ENCODE results near the gene AKR7A2. TPM values are rescaled to one million over a fixed set of nuclear protein-coding genes. Genes with fewer than 3 reads are reported as not detected.

AKR7A2 gene
- total RNA-seq, 1 experiment from 2014 or later = 110 TPM

- DNase-seq (ENCODE audit: low read depth) = no peak
These were observed 31.8 kb upstream of the AKR7A2 start for GRCh38 chr1:19343617-19344350.

- DNase-seq (ENCODE audit: low read depth) = no peak
These were observed 31.1 kb upstream of the AKR7A2 start for GRCh38 chr1:19342894-19343616.

- no peak for DNase-seq (ENCODE audit: low read depth)
These were observed 30.3 kb upstream of the AKR7A2 start for GRCh38 chr1:19342062-19342750.

- DNase-seq (ENCODE audit: low read depth) = peak; percentile 61
These were observed 29.5 kb upstream of the AKR7A2 start for GRCh38 chr1:19341201-19342061.

- no peak for DNase-seq (ENCODE audit: low read depth)
These were observed 28.5 kb upstream of the AKR7A2 start for GRCh38 chr1:19340387-19340937.

- DNase-seq (ENCODE audit: low read depth) = no peak
These were observed 27.4 kb upstream of the AKR7A2 start for GRCh38 chr1:19339214-19339861.

GRCh38 chr1:19338323-19338762 is 26.4 kb upstream of the AKR7A2 start:
- DNase-seq (ENCODE audit: low read depth) = no peak

- peak; percentile 33 for DNase-seq (ENCODE audit: low read depth)
These were observed 25.3 kb upstream of the AKR7A2 start for GRCh38 chr1:19337289-19337688.

- peak; percentile 69 for DNase-seq (ENCODE audit: low read depth)
These were observed 24.6 kb upstream of the AKR7A2 start for GRCh38 chr1:19336543-19336942.

- no peak for DNase-seq (ENCODE audit: low read depth)
These were observed 21.8 kb upstream of the AKR7A2 start for GRCh38 chr1:19333587-19334354.

- no peak for DNase-seq (ENCODE audit: low read depth)
These were observed 20.9 kb upstream of the AKR7A2 start for GRCh38 chr1:19332832-19333231.

- DNase-seq (ENCODE audit: low read depth) = no peak
These were observed 19.4 kb upstream of the AKR7A2 start for GRCh38 chr1:19331262-19331878.

GRCh38 chr1:19330449-19331135 is 18.6 kb upstream of the AKR7A2 start:
- DNase-seq (ENCODE audit: low read depth) = no peak

- no peak for DNase-seq (ENCODE audit: low read depth)
These were observed 17.7 kb upstream of the AKR7A2 start for GRCh38 chr1:19329611-19330010.

GRCh38 chr1:19329188-19329587 is 17.2 kb upstream of the AKR7A2 start:
- no peak for DNase-seq (ENCODE audit: low read depth)

- no peak for DNase-seq (ENCODE audit: low read depth)
These were observed 16.5 kb upstream of the AKR7A2 start for GRCh38 chr1:19328486-19328885.

GRCh38 chr1:19327736-19328135 is 15.8 kb upstream of the AKR7A2 start:
- no peak for DNase-seq (ENCODE audit: low read depth)

GRCh38 chr1:19327301-19327700 is 15.4 kb upstream of the AKR7A2 start:
- no peak for DNase-seq (ENCODE audit: low read depth)

- DNase-seq (ENCODE audit: low read depth) = no peak
These were observed 14.8 kb upstream of the AKR7A2 start for GRCh38 chr1:19326748-19327065.
